Esophagus (tissue), 2 donors: ENCODE measurements around the gene PDK2. TPM values are rescaled to one million over a fixed set of nuclear protein-coding genes. Genes with fewer than 3 reads are reported as not detected.

Experiments
- H3K27ac ChIP-seq, 2 donors: one replicate each; pipeline ENCODE4 v1.5.1; 2013; ENCODE audit warnings: low read depth in 2 of 2, mild to moderate bottlenecking in 2 of 2, inconsistent platforms in 1 of 2, low read length in 1 of 2, moderate library complexity in 1 of 2
- H3K27me3 ChIP-seq, 2 donors: one replicate each; pipeline ENCODE4 v1.6.1; 2013; ENCODE audit warnings: low read length in 2 of 2, control low read depth in 1 of 2, mild to moderate bottlenecking in 1 of 2; ENCODE audit not compliant: insufficient read depth in 2 of 2, control insufficient read depth in 1 of 2
- H3K36me3 ChIP-seq, 2 donors: one replicate each; pipeline ENCODE4 v1.6.1; 2013; ENCODE audit warnings: low read length in 1 of 2; ENCODE audit not compliant: control insufficient read depth in 2 of 2, insufficient read depth in 2 of 2
- H3K4me1 ChIP-seq, 2 donors: one replicate each; pipeline ENCODE4 v1.6.1; 2013; ENCODE audit warnings: low read length in 1 of 2; ENCODE audit not compliant: control insufficient read depth in 2 of 2, insufficient read depth in 2 of 2
- H3K4me3 ChIP-seq, 2 donors: one replicate each; pipeline ENCODE4 v1.5.1; 2013; ENCODE audit warnings: low read length in 2 of 2, mild to moderate bottlenecking in 2 of 2, low read depth in 1 of 2, moderate library complexity in 1 of 2
- H3K9me3 ChIP-seq, 2 donors: one replicate each; pipeline ENCODE4 v1.6.1; 2013; ENCODE audit warnings: mild to moderate bottlenecking in 2 of 2, low read depth in 1 of 2, low read length in 1 of 2, moderate library complexity in 1 of 2; ENCODE audit not compliant: control insufficient read depth in 2 of 2, insufficient read depth in 1 of 2
- WGBS, 2 donors: extraction: QIAGEN DNeasy Blood & Tissue Kit; methylation state at CpG; one replicate each; pipeline ENCODE4 v1.1.7; 2013; 5-methylcytosine and 5-hydroxymethylcytosine counted together
- polyA plus RNA-seq, 2 donors: library from polyadenylated mRNA; stranded (reverse); fragments of 200-250 nt; gene quantifications; one replicate each; pipeline ENCODE4 v1.2.3, GENCODE V29; 2013
- donor health status: healthy with polysubstance abuse.
- donor health status: Bipolar disorder and iron deficiency.

PDK2 gene
- polyA plus RNA-seq, 2 donors, result 12.1 to 13.5 TPM

DNA sequence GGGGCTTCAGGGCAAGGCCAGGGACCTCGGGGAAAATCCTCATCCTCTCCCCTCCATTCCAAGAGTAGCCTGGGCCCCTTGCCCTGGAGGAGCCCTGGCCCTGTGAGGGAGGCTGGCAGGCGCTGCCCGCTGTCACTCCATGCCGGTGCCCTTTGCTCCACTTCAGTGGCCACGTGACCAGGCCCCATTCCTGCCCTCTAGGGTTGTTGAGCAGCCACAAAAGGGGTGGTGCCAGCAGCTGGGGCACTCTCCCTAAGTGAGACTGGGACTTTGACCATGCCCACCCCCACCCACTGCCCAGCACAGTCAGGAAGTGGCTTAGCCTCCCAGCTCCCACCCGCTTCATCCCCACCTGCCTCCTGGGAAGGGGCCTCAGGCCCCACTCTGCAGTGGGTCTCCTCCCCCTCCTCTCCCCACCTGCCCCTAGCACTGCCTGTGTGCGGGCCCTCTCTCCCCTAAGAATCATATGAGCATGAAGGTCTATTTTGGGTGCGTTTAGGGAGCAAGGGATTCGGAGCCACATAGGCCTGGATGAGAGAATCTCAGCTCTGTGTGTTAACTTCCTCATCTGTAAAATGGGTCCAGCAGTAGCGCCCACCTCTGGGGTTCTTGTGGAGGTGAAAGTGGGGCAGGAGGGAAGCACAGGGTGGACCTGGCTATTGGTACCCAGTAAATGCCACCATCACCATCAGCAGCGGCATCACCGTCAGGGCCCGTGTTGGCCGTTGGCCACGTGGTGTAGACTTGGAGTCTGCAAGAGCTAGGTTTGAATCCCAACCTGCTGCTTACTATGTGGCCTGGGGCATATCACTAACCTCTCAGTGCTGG lies 7.2 kb downstream of the PDK2 start:
- Histone ChIP-seq H3K4me1 (peaks cover 14 to 27% of the 10 kb centered on the region in 2 donors), H3K4me3 (no peak overlapping the region), H3K27ac (peak overlapping the region; percentile 62 to 70), H3K36me3 (peaks cover 5 to 22% of the 10 kb centered on the region in 2 donors), H3K27me3 (no peaks in the 10 kb centered on the region), H3K9me3 (no peaks in the 10 kb centered on the region)
- WGBS, 2 donors, result 61 to 67% methylated on average over 15 of the region's 15 CpGs

- H3K9me3 ChIP-seq, result no peaks in the 10 kb centered on the region
- H3K4me1 ChIP-seq, result peaks cover 14 to 32% of the 10 kb centered on the region in 2 donors
- H3K4me3 ChIP-seq, result no peak overlapping the region
- H3K27me3 ChIP-seq, result no peaks in the 10 kb centered on the region
- 71 to 78% methylated on average over 2 of the region's 2 CpGs for WGBS, 2 donors
- H3K36me3 ChIP-seq, result peaks cover 5 to 18% of the 10 kb centered on the region in 2 donors
- H3K27ac ChIP-seq, result no peak overlapping the region
Observed at GRCh38 chr17:50103252-50103651, 8.1 kb downstream of the PDK2 start.

GRCh38 chr17:50103941-50104340 lies 8.8 kb downstream of the PDK2 start:
- Histone ChIP-seq H3K27ac (no peak overlapping the region), H3K4me3 (no peak overlapping the region), H3K36me3 (peaks cover 5 to 14% of the 10 kb centered on the region in 2 donors), H3K9me3 (no peaks in the 10 kb centered on the region), H3K4me1 (peaks cover 14 to 30% of the 10 kb centered on the region in 2 donors), H3K27me3 (no peaks in the 10 kb centered on the region)
- WGBS, 2 donors, result 93 to 95% methylated on average over 5 of the region's 5 CpGs

GRCh38 chr17:50105811-50106210 lies 10.7 kb downstream of the PDK2 start:
- no peak overlapping the region for H3K4me3 ChIP-seq
- no peak overlapping the region for H3K27ac ChIP-seq
- WGBS, 2 donors, result 90 to 95% methylated on average over 21 of the region's 21 CpGs
- H3K9me3 ChIP-seq, result no peaks in the 10 kb centered on the region
- H3K36me3 ChIP-seq, result peaks cover 8 to 20% of the 10 kb centered on the region in 2 donors
- H3K4me1 ChIP-seq, result peaks cover 14 to 27% of the 10 kb centered on the region in 2 donors
- H3K27me3 ChIP-seq, result no peaks in the 10 kb centered on the region

- Histone ChIP-seq H3K27me3 (no peaks in the 10 kb centered on the region), H3K9me3 (no peaks in the 10 kb centered on the region), H3K36me3 (peaks cover 8 to 20% of the 10 kb centered on the region in 2 donors), H3K4me1 (peaks cover 10 to 21% of the 10 kb centered on the region in 2 donors), H3K27ac (no peak overlapping the region), H3K4me3 (no peak overlapping the region)
- WGBS, 2 donors, result 71 to 74% methylated on average over 13 of the region's 13 CpGs
Observed at GRCh38 chr17:50106393-50107131, 11.4 kb downstream of the PDK2 start.

DNA sequence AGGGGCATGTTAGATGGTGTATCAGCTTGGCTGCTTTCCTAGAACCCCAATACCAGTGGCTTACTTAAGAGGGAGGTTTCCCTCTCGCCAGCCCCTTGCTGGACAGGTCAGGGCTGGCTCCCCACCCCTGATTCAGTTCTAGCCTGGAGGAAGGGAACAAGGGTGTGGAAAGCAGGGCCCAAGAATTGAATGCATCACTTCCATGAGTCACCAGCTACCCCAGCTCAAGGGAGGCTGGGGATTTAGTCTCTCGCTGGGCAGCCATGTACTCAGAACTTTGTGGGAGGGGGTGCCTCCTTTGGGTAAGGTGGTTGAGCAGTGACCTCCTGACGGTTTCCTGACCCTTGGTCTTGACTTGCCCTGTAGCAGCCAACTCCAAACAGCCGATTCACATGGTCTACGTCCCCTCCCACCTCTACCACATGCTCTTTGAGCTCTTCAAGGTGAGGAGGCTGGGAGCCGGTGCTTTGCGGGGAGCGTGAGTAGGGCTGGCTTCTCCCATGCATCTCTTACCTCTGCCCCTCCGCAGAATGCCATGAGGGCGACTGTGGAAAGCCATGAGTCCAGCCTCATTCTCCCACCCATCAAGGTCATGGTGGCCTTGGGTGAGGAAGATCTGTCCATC lies 12.8 kb downstream of the PDK2 start:
- Histone ChIP-seq H3K27me3 (no peaks in the 10 kb centered on the region), H3K36me3 (peaks cover 8 to 20% of the 10 kb centered on the region in 2 donors), H3K9me3 (no peaks in the 10 kb centered on the region), H3K4me1 (peaks cover 6 to 18% of the 10 kb centered on the region in 2 donors), H3K27ac (peak overlapping the region in 1 of 2 donors; percentile 27), H3K4me3 (no peak overlapping the region)
- WGBS, 2 donors, result 82 to 86% methylated on average over 10 of the region's 10 CpGs

DNA sequence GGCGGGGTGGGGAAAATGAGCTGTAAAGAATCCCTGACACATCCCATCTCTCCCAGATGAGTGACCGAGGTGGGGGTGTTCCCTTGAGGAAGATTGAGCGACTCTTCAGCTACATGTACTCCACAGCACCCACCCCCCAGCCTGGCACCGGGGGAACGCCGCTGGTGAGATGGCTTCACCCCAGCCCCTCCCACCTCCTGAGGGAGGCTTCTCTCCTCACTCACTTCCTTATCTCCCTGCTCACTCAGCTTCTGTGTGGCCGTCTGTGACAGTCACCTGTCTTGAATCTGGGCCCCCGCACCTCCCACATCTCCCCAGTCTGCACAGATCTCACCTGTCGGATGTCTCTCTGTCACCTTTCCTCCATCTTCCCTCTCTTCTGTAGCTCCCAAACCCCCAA lies 13.4 kb downstream of the PDK2 start:
- WGBS, 2 donors, result 86% methylated on average over 8 to 9 of the region's 9 CpGs
- no peaks in the 10 kb centered on the region for H3K27me3 ChIP-seq
- peaks cover 8 to 17% of the 10 kb centered on the region in 2 donors for H3K36me3 ChIP-seq
- H3K4me3 ChIP-seq, result no peak overlapping the region
- no peaks in the 10 kb centered on the region for H3K9me3 ChIP-seq
- H3K27ac ChIP-seq, result no peak overlapping the region
- H3K4me1 ChIP-seq, result peaks cover 6 to 19% of the 10 kb centered on the region in 2 donors

- Histone ChIP-seq H3K9me3 (no peaks in the 10 kb centered on the region), H3K27me3 (no peaks in the 10 kb centered on the region), H3K4me3 (no peak overlapping the region), H3K36me3 (peaks cover 8 to 17% of the 10 kb centered on the region in 2 donors), H3K27ac (no peak overlapping the region), H3K4me1 (peaks cover 6 to 22% of the 10 kb centered on the region in 2 donors)
- WGBS, 2 donors, result 79 to 96% methylated on average over 7 of the region's 7 CpGs
Observed at GRCh38 chr17:50109207-50109606, 14.1 kb downstream of the PDK2 start.

DNA sequence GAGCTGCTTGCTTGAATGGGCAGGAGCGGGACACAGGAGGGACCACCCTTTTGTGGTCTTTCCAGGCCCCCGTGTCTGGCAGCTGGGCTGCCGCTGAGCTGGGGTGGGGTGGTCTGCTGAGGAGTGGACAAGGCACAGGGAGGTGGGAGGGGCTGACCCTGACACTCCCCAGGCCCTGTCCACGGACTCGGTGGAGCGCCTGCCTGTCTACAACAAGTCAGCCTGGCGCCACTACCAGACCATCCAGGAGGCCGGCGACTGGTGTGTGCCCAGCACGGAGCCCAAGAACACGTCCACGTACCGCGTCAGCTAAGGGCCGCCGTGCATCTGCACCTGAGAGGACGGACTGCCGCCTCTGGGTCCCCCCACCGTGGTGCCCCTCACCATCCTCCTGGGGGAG lies 14.6 kb downstream of the PDK2 start:
- Histone ChIP-seq H3K36me3 (peaks cover 8 to 17% of the 10 kb centered on the region in 2 donors), H3K4me3 (no peak overlapping the region), H3K27ac (no peak overlapping the region), H3K9me3 (no peaks in the 10 kb centered on the region), H3K4me1 (peaks cover 6 to 22% of the 10 kb centered on the region in 2 donors), H3K27me3 (no peaks in the 10 kb centered on the region)
- 91% methylated on average over 19 of the region's 19 CpGs for WGBS, 2 donors
